Peyer's patch (tissue), 4 donors: ENCODE data around the gene ALDH1L1. TPM values are rescaled to one million over a fixed set of nuclear protein-coding genes. Genes with fewer than 3 reads are reported as not detected.
A peak's percentile ranks its signal among the peaks of the same experiment; 100 is the strongest.

Experiments
- DNase-seq, 3 donors: peaks; one replicate each; pipeline ENCODE4 v3.0.0-alpha.2; 2017 to 2019
- H3K27ac ChIP-seq, 4 donors: fragments of 200-600 bp; sonication (generic); one replicate each; pipeline ENCODE4 v1.5.1; 2016 to 2019
- H3K27me3 ChIP-seq, 2 donors: fragments of 200-600 bp; sonication (generic); one replicate each; pipeline ENCODE4 v1.5.1; 2019
- H3K36me3 ChIP-seq, 3 donors: fragments of 200-600 bp; sonication (generic); one replicate each; pipeline ENCODE4 v1.5.1; 2016 to 2019
- H3K4me1 ChIP-seq, 4 donors: fragments of 200-600 bp; sonication (generic); one replicate each; pipeline ENCODE4 v1.5.1; 2016 to 2019
- H3K4me3 ChIP-seq, 4 donors: fragments of 200-600 bp; sonication (generic); 1 replicate in 3 of 4; 2 replicates in 1 of 4; pipeline ENCODE4 v1.5.1; 2016 to 2019; ENCODE audit warnings: mild to moderate bottlenecking in 1 of 4
- H3K9me3 ChIP-seq, 4 donors: fragments of 200-600 bp; sonication (generic); one replicate each; pipeline ENCODE4 v1.5.1; 2016 to 2019; ENCODE audit warnings: mild to moderate bottlenecking in 1 of 4
- CTCF ChIP-seq, 6 experiments: fragments of 450-650 bp in 4 of 6; fragments of 200-600 bp in 2 of 6; sonication (generic) in 1 of 6; IDR thresholded peaks; one replicate each; pipeline ENCODE4 v1.5.1; 2017 to 2019; ENCODE audit warnings: antibody characterized with exemption in 6 of 6, mild to moderate bottlenecking in 3 of 6, moderate library complexity in 1 of 6
- POLR2A ChIP-seq, 2 donors: fragments of 450-650 bp; IDR thresholded peaks; one replicate each; pipeline ENCODE4 v1.5.1; 2017; ENCODE audit warnings: antibody characterized with exemption in 2 of 2, mild to moderate bottlenecking in 2 of 2, moderate library complexity in 2 of 2
- total RNA-seq, 4 donors: library from RNA; depleted of rRNA; stranded (reverse); fragments of >200 nt; gene quantifications; one replicate each; pipeline ENCODE4 v1.1.0, GENCODE V29; 2016

ALDH1L1 gene
- total RNA-seq, 4 donors from 2014 or later, result 2.0 to 14.2 (median 4.6) TPM

DNA sequence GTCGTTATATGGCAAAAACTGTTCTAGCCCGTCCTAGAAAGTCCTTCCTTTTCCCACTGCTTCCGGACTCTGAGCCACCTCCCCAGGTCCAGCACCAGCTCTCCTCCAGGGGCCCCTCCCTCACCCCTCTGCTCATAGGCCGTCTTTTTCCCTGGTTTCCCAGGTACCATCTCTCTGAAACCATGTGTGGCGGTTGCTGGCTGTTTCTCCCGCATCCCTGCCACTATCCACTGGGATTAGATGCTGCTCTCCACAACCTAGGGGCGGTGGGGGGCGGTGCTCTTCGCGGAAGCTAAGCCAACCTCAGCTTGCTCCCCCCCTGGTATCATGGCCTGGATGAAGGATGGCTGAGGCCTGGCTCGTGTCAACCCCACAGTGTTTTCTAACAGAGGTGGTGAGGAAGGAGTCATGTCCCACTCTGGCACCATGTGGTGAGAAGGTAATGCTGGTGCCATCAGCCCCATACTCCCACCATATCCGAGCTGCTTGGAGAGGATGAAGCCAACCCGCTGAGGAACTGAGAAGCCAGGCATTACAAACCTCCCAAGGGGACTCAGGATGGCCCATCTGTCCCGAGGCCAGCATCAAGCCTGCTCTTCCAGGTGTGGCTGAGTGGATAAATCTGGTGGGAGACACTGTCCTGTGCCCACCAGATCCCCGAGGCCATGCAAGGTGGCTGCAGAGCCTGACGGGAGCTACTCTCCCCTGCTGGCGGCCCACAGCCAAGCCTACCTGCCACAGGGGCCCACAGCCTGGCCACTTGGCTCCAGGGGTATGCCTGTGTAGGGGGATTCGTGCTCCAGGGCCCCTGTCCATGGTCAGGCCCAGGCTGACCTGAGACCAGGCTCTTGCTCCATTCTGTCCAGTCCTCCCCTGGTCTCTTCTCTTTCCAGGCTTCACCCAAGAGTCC, 68.6 kb downstream of the ALDH1L1 start:
- H3K36me3 ChIP-seq, result no peaks in the 10 kb centered on the region
- DNase-seq, result peak in 2 of 3 donors; percentile 29 to 41
- no peaks in the 10 kb centered on the region for H3K4me1 ChIP-seq
- TF ChIP-seq CTCF (IDR thresholded peaks at IDR 0.05) (no peak), POLR2A (IDR thresholded peaks at IDR 0.05) (no peak)
- H3K27ac ChIP-seq, result no peak overlapping the region
- H3K27me3 ChIP-seq, result no peaks in the 10 kb centered on the region
- no peak overlapping the region for H3K4me3 ChIP-seq
- H3K9me3 ChIP-seq, result no peaks in the 10 kb centered on the region

- no peaks in the 10 kb centered on the region for H3K9me3 ChIP-seq
- no peaks in the 10 kb centered on the region for H3K36me3 ChIP-seq
- H3K27me3 ChIP-seq, result no peaks in the 10 kb centered on the region
- DNase-seq, result peak in 1 of 3 donors; percentile 38
- H3K4me1 ChIP-seq, result no peaks in the 10 kb centered on the region
- H3K4me3 ChIP-seq, result no peak overlapping the region
- H3K27ac ChIP-seq, result no peak overlapping the region
- TF ChIP-seq CTCF (IDR thresholded peaks at IDR 0.05) (no peak), POLR2A (IDR thresholded peaks at IDR 0.05) (no peak)
These were observed 69.2 kb downstream of the ALDH1L1 start for GRCh38 chr3:126111126-126111551.

GRCh38 chr3:126110431-126111125, 69.8 kb downstream of the ALDH1L1 start:
- Histone ChIP-seq H3K36me3 (no peaks in the 10 kb centered on the region), H3K27ac (no peak overlapping the region), H3K27me3 (no peaks in the 10 kb centered on the region)

GRCh38 chr3:126109880-126110235, 70.5 kb downstream of the ALDH1L1 start:
- Histone ChIP-seq H3K9me3 (no peaks in the 10 kb centered on the region), H3K36me3 (no peaks in the 10 kb centered on the region), H3K4me1 (no peaks in the 10 kb centered on the region), H3K27me3 (no peaks in the 10 kb centered on the region), H3K27ac (no peak overlapping the region), H3K4me3 (no peak overlapping the region)
- DNase-seq, result no peak
- TF ChIP-seq CTCF (IDR thresholded peaks at IDR 0.05), result no peak
- TF ChIP-seq POLR2A (IDR thresholded peaks at IDR 0.05), result no peak

More at GRCh38 chr3:126110431-126111125, 69.8 kb downstream of the ALDH1L1 start:
- H3K4me3 ChIP-seq, result no peak overlapping the region
- no peak for DNase-seq
- no peak for TF ChIP-seq POLR2A (IDR thresholded peaks at IDR 0.05)
- TF ChIP-seq CTCF (IDR thresholded peaks at IDR 0.05), result no peak
- H3K4me1 ChIP-seq, result no peaks in the 10 kb centered on the region
- no peaks in the 10 kb centered on the region for H3K9me3 ChIP-seq

DNA sequence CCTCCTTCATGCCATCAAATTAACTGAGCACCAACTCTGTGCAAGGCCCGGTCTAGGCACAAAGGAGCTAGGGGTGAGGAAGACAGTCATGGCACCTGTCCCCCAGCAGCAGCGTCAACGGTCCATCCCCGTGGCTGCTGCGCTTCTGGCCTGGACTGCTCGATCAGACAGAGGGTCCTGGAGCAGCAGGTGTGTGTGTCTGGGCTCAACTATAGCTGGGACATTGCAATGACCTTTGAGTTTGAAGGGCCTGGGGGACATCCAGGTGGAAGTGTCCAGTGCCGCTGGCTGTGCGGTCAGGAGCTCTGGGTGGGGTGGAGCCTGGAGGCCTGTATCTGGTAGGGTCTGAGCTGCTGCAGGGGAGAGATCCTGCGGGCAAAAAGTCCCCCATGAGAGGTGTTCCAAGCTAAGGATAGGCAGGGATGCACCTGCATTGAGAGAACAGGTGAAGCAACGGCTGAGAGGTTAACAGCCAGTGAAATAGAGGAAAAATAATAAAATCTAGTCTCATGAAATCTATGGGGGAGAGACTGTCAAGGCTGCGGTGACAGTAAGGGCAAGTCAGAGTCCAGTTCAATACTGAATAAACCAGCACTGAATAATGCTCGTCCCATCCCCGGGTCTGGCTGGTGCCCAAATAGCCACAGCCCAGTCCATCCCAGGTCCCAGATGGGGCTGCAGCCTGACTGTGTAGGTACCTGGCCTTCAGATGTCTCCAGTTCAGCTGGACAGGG, 71.1 kb downstream of the ALDH1L1 start:
- no peak for TF ChIP-seq POLR2A (IDR thresholded peaks at IDR 0.05)
- Histone ChIP-seq H3K27ac (no peak overlapping the region), H3K36me3 (no peaks in the 10 kb centered on the region), H3K4me1 (no peaks in the 10 kb centered on the region), H3K4me3 (no peak overlapping the region), H3K9me3 (no peaks in the 10 kb centered on the region), H3K27me3 (no peaks in the 10 kb centered on the region)
- DNase-seq, result no peak
